Activated T-helper 2 cell treated with anti-CD3 and anti-CD28 coated beads, Interferon-gamma antibody, Interleukin-2, Interleukin-4, amounts not matched to agents 10 μg/mL and 5 μg/mL and 100 μg/mL, durations not matched to agents 14 hours and 24 hours and 36 hours (primary cell): Measurements from ENCODE around the gene GRB7. TPM values are rescaled to one million over a fixed set of nuclear protein-coding genes. Genes with fewer than 3 reads are reported as not detected.
A peak's percentile ranks its signal among the peaks of the same experiment; 100 is the strongest.
"Not testable (repeated sequence)": the region's sequence is repeated elsewhere in the genome, so short reads cannot be mapped to it uniquely, and the experiment has no call there.

Experiments used
- DNase-seq: peaks from one replicate; pipeline ENCODE4 v3.0.0; 2021; ENCODE audit warnings: low spot score
- H3K27ac Mint-ChIP-seq: one replicate; pipeline ENCODE4 v1.8.0; 2021; ENCODE audit warnings: mixed read lengths
- H3K27me3 Mint-ChIP-seq: one replicate; pipeline ENCODE4 v1.8.0; 2021; ENCODE audit warnings: low read depth, mixed read lengths
- H3K36me3 Mint-ChIP-seq: one replicate; pipeline ENCODE4 v1.8.0; 2021; ENCODE audit warnings: low read depth, mixed read lengths
- H3K4me1 Mint-ChIP-seq: one replicate; pipeline ENCODE4 v1.8.0; 2021; ENCODE audit warnings: low read depth, mixed read lengths
- H3K4me3 Mint-ChIP-seq: one replicate; pipeline ENCODE4 v1.8.0; 2021; ENCODE audit warnings: low read depth, mild to moderate bottlenecking, moderate library complexity, mixed read lengths
- H3K9me3 Mint-ChIP-seq: one replicate; pipeline ENCODE4 v1.8.0; 2021; ENCODE audit warnings: mixed read lengths
- intact Hi-C: fragments of 100-400 bp; cut with micrococcal nuclease; formaldehyde crosslinking; loops from one replicate; pipeline ENCODE4 v1.15.1; 2023
- total RNA-seq: library from RNA; stranded (reverse); gene quantifications from 2 replicates; pipeline ENCODE4 v1.2.3, GENCODE V29; 2022

GRB7 gene
- 0.39 and 0.74 TPM in 2 replicates for total RNA-seq

- DNase-seq = no peak
- H3K4me3 Mint-ChIP-seq = peak within 1 kb of the TSS; percentile 69
- H3K27ac Mint-ChIP-seq = peak within 1 kb of the TSS; percentile 60
- peaks cover 19% of the 10 kb centered on the region for H3K4me1 Mint-ChIP-seq
- H3K9me3 Mint-ChIP-seq = no peaks in the 10 kb centered on the region
- no peaks in the 10 kb centered on the region for H3K36me3 Mint-ChIP-seq
- H3K27me3 Mint-ChIP-seq = peaks cover 24% of the 10 kb centered on the region
- intact Hi-C loops = no loop called here
These were observed at the start of gene GRB7 for GRCh38 chr17:39737760-39738567. Gene GRB7, plus strand, starts transcription at chr17:39737938. Its CDS starts 4,364 bp downstream, at chr17:39742302.

- intact Hi-C loops = loop anchor here (10.0 kb wide), 1 partner anchor 76 kb away; no protein-coding TSS in a partner anchor
- no peak for DNase-seq
- Mint-ChIP-seq H3K27ac (peak overlapping the region; percentile 92), H3K4me3 (peak overlapping the region; percentile 87), H3K9me3 (peaks cover 3% of the 10 kb centered on the region), H3K27me3 (no peaks in the 10 kb centered on the region), H3K4me1 (peaks cover 17% of the 10 kb centered on the region), H3K36me3 (peaks cover 20% of the 10 kb centered on the region)
These were observed 49.3 kb upstream of the GRB7 start for GRCh38 chr17:39688475-39688835.

GRCh38 chr17:39688945-39689344, 48.8 kb upstream of the GRB7 start:
- Mint-ChIP-seq H3K4me3 (peak overlapping the region; percentile 87), H3K27ac (peak overlapping the region; percentile 92), H3K36me3 (peaks cover 18% of the 10 kb centered on the region), H3K4me1 (peaks cover 17% of the 10 kb centered on the region), H3K9me3 (peaks cover 3% of the 10 kb centered on the region), H3K27me3 (no peaks in the 10 kb centered on the region)
- intact Hi-C loops = loop anchor here (10.0 kb wide), 1 partner anchor 76 kb away; no protein-coding TSS in a partner anchor
- no peak for DNase-seq

- Mint-ChIP-seq H3K4me1 (no peaks in the 10 kb centered on the region), H3K9me3 (no peaks in the 10 kb centered on the region), H3K4me3 (no peak overlapping the region), H3K36me3 (no peaks in the 10 kb centered on the region), H3K27me3 (peaks cover 9% of the 10 kb centered on the region), H3K27ac (no peak overlapping the region)
- intact Hi-C loops = no loop called here
- DNase-seq = no peak
These were observed 43.1 kb upstream of the GRB7 start for GRCh38 chr17:39694593-39694992.

- Mint-ChIP-seq H3K27ac (no peak overlapping the region), H3K9me3 (no peaks in the 10 kb centered on the region), H3K4me3 (no peak overlapping the region), H3K27me3 (peaks cover 12% of the 10 kb centered on the region), H3K36me3 (no peaks in the 10 kb centered on the region), H3K4me1 (no peaks in the 10 kb centered on the region)
- DNase-seq = no peak
- intact Hi-C loops = no loop called here
These were observed 42.7 kb upstream of the GRB7 start for GRCh38 chr17:39695089-39695474.

GRCh38 chr17:39696731-39697130, 41.0 kb upstream of the GRB7 start:
- H3K4me3 Mint-ChIP-seq = no peak overlapping the region
- H3K4me1 Mint-ChIP-seq = no peaks in the 10 kb centered on the region
- no peak overlapping the region for H3K27ac Mint-ChIP-seq
- no peaks in the 10 kb centered on the region for H3K36me3 Mint-ChIP-seq
- no peaks in the 10 kb centered on the region for H3K9me3 Mint-ChIP-seq
- no peak for DNase-seq
- H3K27me3 Mint-ChIP-seq = peaks cover 24% of the 10 kb centered on the region
- intact Hi-C loops = no loop called here

- Mint-ChIP-seq H3K27me3 (peaks cover 34% of the 10 kb centered on the region), H3K4me1 (no peaks in the 10 kb centered on the region), H3K36me3 (no peaks in the 10 kb centered on the region), H3K9me3 (no peaks in the 10 kb centered on the region), H3K27ac (no peak overlapping the region), H3K4me3 (no peak overlapping the region)
- DNase-seq = no peak
- intact Hi-C loops = no loop called here
These were observed 39.8 kb upstream of the GRB7 start for GRCh38 chr17:39697961-39698360.

GRCh38 chr17:39699157-39699817, 38.5 kb upstream of the GRB7 start:
- H3K36me3 Mint-ChIP-seq, H3K4me3 Mint-ChIP-seq, H3K4me1 Mint-ChIP-seq, DNase-seq, H3K9me3 Mint-ChIP-seq, intact Hi-C loops, H3K27ac Mint-ChIP-seq: not testable (repeated sequence)
- peaks cover 34% of the 10 kb centered on the region for H3K27me3 Mint-ChIP-seq

- H3K9me3 Mint-ChIP-seq = no peaks in the 10 kb centered on the region
- peaks cover 34% of the 10 kb centered on the region for H3K27me3 Mint-ChIP-seq
- no peaks in the 10 kb centered on the region for H3K36me3 Mint-ChIP-seq
- DNase-seq = no peak
- no peak within 1 kb of the TSS for H3K27ac Mint-ChIP-seq
- intact Hi-C loops = no loop called here
- peaks cover 3% of the 10 kb centered on the region for H3K4me1 Mint-ChIP-seq
- no peak within 1 kb of the TSS for H3K4me3 Mint-ChIP-seq
These were observed 38.0 kb upstream of the GRB7 start, which contains the start of gene ERBB2 for GRCh38 chr17:39699818-39700147. Gene ERBB2, plus strand, starts transcription at chr17:39700064. Its CDS starts 175 bp downstream, at chr17:39700239.

- Mint-ChIP-seq H3K4me1 (peaks cover 3% of the 10 kb centered on the region), H3K27me3 (peaks cover 34% of the 10 kb centered on the region), H3K36me3 (no peaks in the 10 kb centered on the region), H3K9me3 (no peaks in the 10 kb centered on the region), H3K27ac (no peak overlapping the region), H3K4me3 (no peak overlapping the region)
- DNase-seq = no peak
- intact Hi-C loops = no loop called here
These were observed 37.4 kb upstream of the GRB7 start for GRCh38 chr17:39700148-39700987.

GRCh38 chr17:39701012-39701783, 36.5 kb upstream of the GRB7 start:
- Mint-ChIP-seq H3K36me3 (no peaks in the 10 kb centered on the region), H3K27me3 (peaks cover 34% of the 10 kb centered on the region), H3K4me3 (no peak overlapping the region), H3K4me1 (peaks cover 3% of the 10 kb centered on the region), H3K9me3 (no peaks in the 10 kb centered on the region), H3K27ac (no peak overlapping the region)
- no peak for DNase-seq
- intact Hi-C loops = no loop called here

- intact Hi-C loops = no loop called here
- DNase-seq = no peak
- H3K4me3 Mint-ChIP-seq = no peak overlapping the region
- no peak overlapping the region for H3K27ac Mint-ChIP-seq
- peaks cover 34% of the 10 kb centered on the region for H3K27me3 Mint-ChIP-seq
- H3K9me3 Mint-ChIP-seq = no peaks in the 10 kb centered on the region
- H3K36me3 Mint-ChIP-seq = no peaks in the 10 kb centered on the region
- H3K4me1 Mint-ChIP-seq = peaks cover 5% of the 10 kb centered on the region
These were observed 35.8 kb upstream of the GRB7 start for GRCh38 chr17:39701784-39702422.
